ENCODE results near the gene THPO.

Gene THPO

DNA sequence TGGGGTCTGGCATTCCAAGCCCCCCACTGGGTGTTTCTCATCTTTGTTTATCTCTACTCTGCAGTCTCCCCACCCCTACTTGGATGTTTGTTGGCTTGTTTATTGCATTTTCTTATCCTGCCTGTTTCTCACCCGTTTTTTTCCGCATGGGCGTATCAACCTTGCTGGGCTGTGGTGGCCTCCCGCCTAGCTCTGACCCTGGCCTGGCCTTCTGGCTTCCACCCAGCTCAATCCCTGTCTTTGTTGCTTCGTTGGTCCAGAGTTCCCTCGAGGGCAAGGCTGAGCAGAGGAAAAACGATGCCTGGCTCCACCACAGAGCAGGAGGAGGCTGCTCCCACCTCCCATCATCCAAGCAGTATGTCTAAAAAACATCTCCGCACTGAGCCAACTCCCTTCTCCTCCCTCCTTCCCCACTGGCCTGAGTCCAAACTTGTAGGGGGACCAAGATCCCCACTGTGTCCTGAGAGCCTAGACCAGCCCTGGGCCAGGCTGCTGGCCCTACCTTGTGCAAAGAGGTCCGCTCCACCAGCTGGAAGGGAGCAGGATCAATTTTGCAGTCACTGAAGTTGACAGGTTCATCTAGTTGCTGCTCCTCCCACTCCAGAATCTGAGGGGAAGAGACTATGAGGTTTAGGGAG lies 26.4 kb downstream of the THPO start:
- DNase-seq, result peak in 1 of 56 donors; percentile 24

DNA sequence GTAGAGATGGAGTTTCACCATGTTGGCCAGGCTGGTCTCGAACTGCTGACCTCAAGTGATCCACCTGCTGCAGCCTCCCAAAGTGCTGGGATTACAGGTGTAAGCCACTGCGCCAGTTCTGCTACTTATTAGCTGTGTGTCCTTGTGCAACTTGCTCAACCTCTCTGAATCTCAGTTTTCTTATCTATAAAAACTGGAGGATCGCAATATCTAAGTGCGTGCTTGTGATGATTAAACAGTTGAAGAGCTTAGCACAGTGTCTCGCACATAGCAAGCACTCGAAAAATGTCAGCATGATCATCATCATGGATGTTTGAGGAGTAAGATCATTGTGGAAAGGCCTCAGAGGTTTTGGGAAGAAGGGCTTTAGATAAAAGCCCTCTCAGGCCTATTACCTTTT lies 27.4 kb downstream of the THPO start:
- DNase-seq, result no peak

DNA sequence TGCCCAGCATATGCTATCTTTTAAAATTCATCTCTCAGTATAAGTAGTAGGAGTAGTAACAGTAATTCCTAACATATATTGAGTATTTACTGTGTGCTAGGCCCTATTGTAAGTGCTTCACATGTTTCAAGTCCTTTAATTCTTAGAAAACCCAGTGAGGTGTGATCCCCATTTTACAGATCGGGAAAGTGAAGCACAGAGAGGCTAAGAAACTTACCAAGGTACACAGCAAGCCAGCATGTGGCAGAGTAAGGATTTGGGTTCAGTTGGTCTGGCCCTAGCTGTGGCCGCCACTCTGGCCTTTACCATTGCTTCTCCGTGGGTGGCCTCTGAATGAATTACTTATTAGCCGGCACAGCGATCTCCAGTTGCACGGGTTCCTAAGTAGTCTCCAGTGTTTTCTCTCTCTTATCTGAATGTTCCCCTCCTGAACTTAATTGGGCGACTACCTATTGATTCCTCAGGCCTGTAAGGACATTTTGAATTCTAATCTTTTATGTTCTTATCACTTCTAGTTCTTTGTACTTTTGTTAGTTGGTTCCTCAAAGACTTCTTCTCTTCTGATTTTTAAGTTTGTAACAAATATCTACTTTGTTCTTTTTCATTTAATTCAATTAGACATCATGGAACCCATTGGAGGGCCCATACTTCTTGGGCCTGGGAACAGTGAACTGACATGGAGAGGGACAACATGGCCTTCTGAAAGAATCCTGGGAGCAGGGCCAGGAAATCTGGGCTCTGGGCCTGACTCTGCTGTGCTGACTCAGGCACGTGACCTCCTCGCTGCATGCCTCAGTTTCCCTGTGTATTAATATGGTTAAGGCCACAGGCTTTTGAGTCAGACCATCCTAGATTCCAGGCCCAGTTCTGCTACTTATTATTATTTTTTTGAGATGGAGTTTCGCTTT lies 28.2 kb downstream of the THPO start:
- DNase-seq, result peak in 11 of 56 donors; percentile 8 to 64 (median 27)

DNA sequence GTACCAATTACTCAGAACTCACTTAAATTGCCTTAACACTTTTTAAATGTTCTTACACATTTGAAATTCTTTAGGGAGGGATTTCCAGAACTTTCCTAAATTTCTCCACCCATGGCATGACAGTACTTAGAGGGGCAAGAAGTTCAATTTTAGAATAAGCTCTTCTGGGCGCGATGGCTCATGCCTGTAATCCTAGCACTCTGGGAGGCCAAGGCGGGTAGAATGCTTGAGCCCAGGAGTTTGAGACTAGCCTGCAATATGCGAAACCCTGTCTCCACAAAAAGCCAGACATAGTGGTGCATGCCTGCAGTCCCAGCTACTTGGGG lies 30.0 kb downstream of the THPO start:
- no peak for DNase-seq

DNA sequence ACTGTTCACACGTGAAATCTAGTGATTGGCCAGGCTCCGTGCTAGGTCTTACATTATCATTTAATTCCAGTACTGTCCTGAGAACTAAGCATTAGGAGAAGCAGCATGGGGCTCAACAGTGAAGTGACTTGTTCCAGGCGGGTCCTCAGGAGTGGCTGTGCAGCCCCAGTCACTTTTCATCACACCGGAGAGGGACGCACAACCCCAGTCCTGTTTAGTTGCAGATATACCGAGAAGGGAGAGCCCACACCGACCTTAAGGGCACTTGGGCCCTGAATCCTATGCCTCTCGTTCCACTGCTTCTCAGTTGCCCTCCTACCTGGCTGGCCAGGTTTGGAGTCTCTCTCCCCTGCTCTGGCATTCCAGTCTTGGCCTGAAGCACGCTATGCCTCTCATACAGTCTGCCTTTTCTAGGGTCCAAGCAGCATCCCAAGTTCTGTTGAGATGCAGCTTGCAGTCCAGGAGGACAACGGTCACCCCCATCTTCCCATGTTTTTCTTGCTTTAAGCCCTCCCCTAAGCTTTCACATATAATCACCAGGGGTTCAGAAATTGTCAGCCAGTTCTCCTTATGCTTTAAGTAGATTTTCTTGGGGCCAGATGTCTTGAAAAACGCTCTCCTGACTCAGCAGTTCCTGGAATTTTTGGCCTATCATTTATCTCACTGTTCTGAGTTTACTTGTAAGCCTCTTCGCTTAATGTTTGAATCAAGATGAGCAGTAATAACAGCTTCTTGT lies 30.5 kb downstream of the THPO start:
- DNase-seq, result no peak

DNA sequence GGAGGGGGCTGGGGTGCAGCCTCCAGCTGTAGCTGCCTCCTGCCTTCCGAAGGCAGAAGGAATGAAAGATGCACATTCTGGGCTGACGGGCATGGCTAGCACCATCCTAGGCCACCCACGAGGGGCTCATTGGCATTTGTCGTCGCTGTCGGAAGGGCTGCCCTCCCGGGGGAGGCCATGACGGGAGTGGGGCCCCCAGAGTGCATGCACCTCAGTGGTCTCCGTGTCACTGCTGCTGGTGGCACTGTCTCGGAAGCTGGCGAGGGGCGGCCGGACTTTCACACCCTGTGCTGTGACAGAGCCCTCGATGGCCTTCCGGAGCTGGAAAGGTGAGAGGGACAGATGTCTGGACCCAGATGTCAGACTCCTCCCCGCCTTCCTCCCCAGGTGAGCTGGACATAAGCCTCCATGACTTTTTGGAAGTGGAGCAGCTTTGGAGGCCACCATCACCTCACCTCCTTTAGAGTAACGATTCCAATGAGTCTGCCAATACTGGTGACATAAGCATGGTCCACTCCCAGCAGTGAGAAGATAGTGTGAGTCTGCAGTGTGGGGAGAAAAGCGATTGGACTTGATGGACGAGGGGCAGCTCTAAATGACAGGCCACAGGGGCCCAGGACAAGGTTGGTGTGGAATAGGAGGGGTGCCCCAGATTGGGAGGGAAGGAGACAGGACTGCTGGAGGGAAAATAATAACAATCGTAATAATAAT lies 31.4 kb downstream of the THPO start:
- DNase-seq, result no peak

DNA sequence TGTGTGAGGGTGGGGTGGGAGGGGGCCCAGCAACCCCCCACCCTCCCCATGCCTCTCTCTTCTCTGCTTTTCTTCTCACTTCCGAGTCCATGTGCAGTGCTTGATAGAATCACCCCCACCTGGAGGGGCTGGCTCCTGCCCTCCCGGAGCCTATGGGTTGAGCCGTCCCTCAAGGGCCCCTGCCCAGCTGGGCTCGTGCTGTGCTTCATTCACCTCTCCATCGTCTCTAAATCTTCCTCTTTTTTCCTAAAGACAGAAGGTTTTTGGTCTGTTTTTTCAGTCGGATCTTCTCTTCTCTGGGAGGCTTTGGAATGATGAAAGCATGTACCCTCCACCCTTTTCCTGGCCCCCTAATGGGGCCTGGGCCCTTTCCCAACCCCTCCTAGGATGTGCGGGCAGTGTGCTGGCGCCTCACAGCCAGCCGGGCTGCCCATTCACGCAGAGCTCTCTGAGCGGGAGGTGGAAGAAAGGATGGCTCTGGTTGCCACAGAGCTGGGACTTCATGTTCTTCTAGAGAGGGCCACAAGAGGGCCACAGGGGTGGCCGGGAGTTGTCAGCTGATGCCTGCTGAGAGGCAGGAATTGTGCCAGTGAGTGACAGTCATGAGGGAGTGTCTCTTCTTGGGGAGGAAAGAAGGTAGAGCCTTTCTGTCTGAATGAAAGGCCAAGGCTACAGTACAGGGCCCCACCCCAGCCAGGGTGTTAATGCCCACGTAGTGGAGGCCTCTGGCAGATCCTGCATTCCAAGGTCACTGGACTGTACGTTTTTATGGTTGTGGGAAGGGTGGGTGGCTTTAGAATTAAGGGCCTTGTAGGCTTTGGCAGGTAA lies 32.5 kb downstream of the THPO start:
- peak in 54 of 56 donors; percentile 17 to 93 (median 80) for DNase-seq

DNA sequence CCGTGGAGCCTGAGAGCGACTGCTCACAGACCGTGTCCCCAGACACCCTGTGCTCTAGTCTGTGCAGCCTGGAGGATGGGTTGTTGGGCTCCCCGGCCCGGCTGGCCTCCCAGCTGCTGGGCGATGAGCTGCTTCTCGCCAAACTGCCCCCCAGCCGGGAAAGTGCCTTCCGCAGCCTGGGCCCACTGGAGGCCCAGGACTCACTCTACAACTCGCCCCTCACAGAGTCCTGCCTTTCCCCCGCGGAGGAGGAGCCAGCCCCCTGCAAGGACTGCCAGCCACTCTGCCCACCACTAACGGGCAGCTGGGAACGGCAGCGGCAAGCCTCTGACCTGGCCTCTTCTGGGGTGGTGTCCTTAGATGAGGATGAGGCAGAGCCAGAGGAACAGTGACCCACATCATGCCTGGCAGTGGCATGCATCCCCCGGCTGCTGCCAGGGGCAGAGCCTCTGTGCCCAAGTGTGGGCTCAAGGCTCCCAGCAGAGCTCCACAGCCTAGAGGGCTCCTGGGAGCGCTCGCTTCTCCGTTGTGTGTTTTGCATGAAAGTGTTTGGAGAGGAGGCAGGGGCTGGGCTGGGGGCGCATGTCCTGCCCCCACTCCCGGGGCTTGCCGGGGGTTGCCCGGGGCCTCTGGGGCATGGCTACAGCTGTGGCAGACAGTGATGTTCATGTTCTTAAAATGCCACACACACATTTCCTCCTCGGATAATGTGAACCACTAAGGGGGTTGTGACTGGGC lies 33.3 kb downstream of the THPO start:
- peak in 3 of 56 donors; percentile 27 to 50 (median 35) for DNase-seq

DNA sequence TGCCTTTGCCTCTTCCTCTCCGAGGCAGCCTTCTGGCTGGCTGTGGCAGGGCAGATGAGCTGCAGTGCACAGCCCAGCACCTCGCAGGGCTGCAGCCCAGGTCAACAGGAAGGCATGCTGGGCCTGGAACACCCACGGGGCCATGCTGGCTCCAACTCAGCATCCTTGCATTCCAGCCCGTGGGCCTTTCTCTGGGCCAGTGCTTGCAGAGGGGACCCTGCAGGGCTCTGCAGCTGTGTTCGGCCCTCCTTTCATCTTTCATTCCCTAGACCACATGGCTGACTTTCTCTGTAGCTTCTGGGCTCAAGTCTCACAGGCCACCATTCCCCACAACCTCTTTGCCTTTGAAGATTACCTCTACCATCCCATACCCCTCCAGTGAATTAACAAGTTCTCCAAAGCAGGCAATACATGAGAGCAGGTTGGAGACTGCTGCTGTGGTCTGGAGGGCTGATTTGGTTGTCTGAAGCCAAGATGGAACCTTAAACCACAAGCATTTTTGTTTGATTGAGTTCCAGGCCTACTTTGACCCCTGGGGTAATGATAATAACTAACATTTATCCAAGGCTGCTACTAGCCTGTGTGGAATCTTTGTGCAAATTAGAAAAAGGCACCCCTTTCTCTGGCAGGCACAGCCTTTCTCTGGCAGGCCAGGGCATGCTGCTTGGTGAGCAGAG lies 34.7 kb downstream of the THPO start:
- DNase-seq, result no peak

DNA sequence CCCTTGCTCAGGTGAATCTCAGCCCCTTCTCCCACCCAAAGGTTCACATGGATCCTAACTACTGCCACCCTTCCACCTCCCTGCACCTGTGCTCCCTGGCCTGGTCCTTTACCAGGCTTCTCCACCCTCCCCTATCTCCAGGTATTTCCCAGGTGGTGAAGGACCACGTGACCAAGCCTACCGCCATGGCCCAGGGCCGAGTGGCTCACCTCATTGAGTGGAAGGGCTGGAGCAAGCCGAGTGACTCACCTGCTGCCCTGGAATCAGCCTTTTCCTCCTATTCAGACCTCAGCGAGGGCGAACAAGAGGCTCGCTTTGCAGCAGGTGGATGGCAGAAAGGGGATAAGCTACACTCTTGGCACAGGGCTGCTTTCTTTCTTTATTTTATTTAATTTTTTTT lies 36.1 kb downstream of the THPO start:
- no peak for DNase-seq

DNA sequence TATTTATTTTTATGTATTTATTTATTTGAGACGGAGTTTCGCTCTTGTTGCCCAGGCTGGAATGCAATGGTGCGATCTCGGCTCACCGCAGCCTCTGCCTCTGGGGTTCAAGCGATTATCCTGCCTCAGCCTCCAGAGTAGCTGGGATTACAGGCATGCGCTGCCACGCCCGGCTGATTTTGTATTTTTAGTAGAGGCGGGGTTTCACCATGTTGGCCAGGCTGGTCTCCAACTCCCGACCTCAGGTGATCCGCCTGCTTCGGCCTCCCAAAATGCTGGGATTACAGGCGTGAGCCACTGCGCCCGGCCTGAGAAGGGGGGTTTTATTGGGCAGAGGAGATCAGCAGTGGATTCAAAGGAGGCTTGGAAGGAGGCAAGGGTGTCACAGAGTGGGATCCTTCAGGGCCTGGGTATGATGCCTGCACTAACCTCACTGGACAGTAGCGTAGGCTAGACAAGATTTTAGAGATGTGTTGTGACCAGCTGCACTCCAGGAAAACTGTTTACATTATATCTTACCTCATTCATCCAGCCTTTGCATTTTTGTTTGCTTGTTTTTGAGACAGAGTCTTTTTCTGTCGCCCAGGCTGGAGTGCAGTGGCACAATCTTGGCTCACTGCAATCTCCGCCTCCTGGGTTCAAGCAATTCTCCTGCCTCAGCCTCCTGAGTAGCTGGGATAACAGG lies 38.4 kb downstream of the THPO start:
- DNase-seq, result peak in 1 of 56 donors; percentile 27

DNA sequence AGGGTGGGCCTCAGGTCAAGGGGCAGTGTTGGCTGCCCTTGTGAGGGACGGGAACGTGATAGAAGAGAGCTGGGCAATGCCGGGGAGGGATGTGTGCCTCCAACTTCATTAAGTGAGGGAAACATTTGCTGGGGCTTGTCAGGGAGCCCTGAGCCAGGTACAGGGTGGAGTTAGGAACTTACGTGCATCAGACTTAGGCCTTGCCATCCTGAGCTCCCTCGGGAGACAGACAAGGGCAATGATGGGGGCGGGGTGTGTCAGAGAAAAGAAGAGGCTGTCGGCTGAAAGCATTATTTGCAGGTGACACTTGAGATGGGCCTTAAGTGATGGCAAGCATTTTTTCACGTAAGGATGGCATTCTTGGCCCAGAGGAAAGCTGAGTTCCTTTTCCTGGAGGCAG lies 39.0 kb downstream of the THPO start:
- DNase-seq, result no peak

DNA sequence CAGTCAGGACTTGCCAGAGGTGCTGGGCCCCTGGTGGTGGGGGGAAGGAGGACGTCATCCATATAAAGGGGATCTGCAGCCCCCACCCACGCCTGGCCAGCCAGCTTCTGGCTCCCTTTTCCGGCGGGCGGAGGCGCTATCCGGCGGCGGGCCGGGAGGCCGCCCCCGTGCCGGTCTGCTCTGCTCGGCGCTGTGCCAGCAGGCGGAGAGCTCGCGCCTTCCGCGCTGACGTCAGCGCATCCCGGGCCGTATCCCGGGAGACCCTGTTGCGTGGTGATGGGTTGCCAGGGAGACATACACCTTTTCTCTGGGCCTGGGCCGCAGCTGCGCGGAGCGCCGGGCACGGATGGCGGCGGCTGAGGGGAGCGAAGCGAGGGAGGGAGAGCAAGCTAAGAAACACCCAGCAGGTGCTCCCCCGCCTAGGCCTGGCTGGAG lies 39.5 kb downstream of the THPO start:
- DNase-seq, result peak in 54 of 56 donors; percentile 34 to 93 (median 78)

DNA sequence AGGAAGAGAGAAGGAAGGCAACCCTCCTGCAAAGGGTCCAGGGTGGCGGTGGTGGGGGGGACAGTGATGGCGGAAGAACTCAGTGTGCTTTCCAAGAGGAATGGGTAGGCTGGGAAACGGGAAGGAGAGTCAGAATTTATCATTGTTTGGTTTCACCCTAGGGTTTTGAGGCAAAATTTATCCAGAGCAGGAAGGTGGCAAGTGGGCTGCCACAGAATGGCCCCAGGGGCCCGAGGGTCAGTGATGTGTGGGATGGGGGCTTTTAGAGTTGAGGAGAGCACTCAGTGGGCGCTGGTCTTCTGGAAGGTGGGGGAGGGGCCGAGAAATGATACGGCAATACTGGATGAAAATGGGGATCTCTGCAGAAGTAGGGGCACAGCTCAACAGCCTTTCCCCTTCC lies 40.0 kb downstream of the THPO start:
- DNase-seq, result no peak

DNA sequence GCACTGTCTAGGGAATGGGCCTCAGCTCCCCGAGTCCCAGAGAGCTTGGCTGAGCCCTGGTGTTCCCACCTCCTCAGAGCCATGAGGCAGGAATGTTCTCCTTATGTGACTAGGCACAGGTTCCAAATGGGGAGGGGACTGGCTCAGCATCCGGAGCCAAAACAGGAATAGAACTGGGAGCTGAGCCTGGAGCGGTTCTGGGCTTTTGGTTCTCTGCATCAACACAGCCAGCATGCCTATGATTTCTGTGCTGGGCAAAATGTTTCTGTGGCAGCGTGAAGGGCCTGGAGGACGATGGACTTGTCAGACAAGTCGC lies 40.6 kb downstream of the THPO start, which contains the start of gene FAM131A:
Gene FAM131A (plus strand): TSS at position 202 of the 316 bp plus-strand sequence. CDS start 31 bp downstream, at position 233.
- peak in 49 of 56 donors; percentile 23 to 86 (median 60) for DNase-seq

DNA sequence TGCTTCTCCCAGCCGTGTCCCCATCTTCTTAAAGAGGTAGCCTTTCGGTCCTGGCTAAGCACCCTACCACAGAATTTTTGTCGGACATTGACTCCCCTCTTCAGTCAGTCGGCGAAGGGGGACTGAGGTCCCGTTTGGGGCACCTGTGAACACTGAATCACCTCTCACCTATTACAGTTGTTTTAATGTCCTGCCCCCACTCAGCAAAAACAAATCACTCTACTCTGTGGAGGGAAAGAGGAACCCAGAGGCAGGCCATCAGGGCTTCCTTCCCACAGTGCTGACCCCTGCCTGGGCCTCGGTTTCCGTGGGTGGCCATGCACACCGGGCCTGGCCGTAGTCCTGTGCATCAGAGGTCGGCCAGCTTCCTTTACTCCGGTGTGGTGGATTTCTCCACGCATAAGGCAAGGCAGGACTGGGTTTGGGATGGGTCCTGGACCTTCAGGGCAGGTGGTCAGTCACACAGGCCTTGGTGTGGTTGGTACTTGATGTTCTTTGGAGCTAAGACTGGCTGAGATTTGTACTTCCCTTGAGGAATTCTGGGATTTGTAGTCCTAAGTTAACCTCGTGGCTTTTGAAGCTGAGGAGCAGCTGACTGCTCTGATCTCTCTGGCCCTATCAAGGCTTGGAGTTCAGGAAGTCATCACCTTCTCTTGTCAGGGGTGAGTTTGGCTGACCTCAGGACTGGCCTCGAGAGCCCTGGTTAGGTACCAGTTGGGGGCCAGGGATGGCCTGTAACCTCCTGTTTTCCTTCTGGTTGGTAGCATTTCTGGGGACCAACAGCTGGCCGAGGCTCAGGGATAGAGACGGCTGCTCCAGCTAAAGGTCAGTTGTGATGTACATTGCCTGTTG lies 41.2 kb downstream of the THPO start:
- peak in 28 of 56 donors; percentile 27 to 77 (median 54) for DNase-seq
